ENCODE results near the gene STC2. TPM values are rescaled to one million over a fixed set of nuclear protein-coding genes. Genes with fewer than 3 reads are reported as not detected.

The STC2 gene
- total and polyA plus RNA-seq, 2 experiments from 2014 or later = 184 to 330 TPM

GRCh38 chr5:173340984-173341383 is 12.8 kb upstream of the STC2 start:
- Histone ChIP-seq H3K9ac (no peak overlapping the region), H4K20me1 (ENCODE audit: insufficient read depth) (no peaks in the 10 kb centered on the region), H3K27ac (no peak overlapping the region), H3K79me2 (ENCODE audit: insufficient read depth) (no peaks in the 10 kb centered on the region), H3K4me2 (ENCODE audit: unreplicated experiment) (no peak overlapping the region), H3K4me3 (no peak overlapping the region), H3F3A (ENCODE audit: insufficient read depth) (no peaks in the 10 kb centered on the region), H3K36me3 (ENCODE audit: low read depth) (no peaks in the 10 kb centered on the region), H3K27me3 (replicated peaks; ENCODE audit: insufficient read depth) (no peaks in the 10 kb centered on the region), H3K4me1 (ENCODE audit: insufficient read depth) (no peaks in the 10 kb centered on the region), H2AFZ (no peak overlapping the region), H3K9me3 (ENCODE audit: low read depth) (no peaks in the 10 kb centered on the region), H3K9me2 (ENCODE audit: insufficient read depth) (no peaks in the 10 kb centered on the region)
- in situ Hi-C loops (cut with MboI) = no loop called here
- TF ChIP-seq EZH2 (IDR thresholded peaks at IDR 0.05; ENCODE audit: insufficient read depth, poor library complexity, severe bottlenecking) = no peak
- DNase-seq = no peak
- WGBS, 2 experiments (ENCODE audit: low coverage in 1 of 2, low lambda C conversion rate in 2 of 2, missing lambda C conversion rate in 2 of 2) = 85 to 86% methylated on average over 6 of the region's 6 CpGs

GRCh38 chr5:173340451-173340850 is 12.2 kb upstream of the STC2 start:
- Histone ChIP-seq H3K79me2 (ENCODE audit: insufficient read depth) (no peaks in the 10 kb centered on the region), H3K4me1 (ENCODE audit: insufficient read depth) (no peaks in the 10 kb centered on the region), H3K9me2 (ENCODE audit: insufficient read depth) (no peaks in the 10 kb centered on the region), H3K9ac (no peak overlapping the region), H3K4me2 (ENCODE audit: unreplicated experiment) (no peak overlapping the region), H3K36me3 (ENCODE audit: low read depth) (no peaks in the 10 kb centered on the region), H3K9me3 (ENCODE audit: low read depth) (no peaks in the 10 kb centered on the region), H4K20me1 (ENCODE audit: insufficient read depth) (no peaks in the 10 kb centered on the region), H3K27ac (no peak overlapping the region), H3K27me3 (replicated peaks; ENCODE audit: insufficient read depth) (no peaks in the 10 kb centered on the region), H3F3A (ENCODE audit: insufficient read depth) (no peaks in the 10 kb centered on the region), H2AFZ (no peak overlapping the region), H3K4me3 (no peak overlapping the region)
- TF ChIP-seq EZH2phosphoT487 (IDR thresholded peaks at IDR 0.05; ENCODE audit: insufficient read depth, low read depth) (no peak), EZH2 (IDR thresholded peaks at IDR 0.05; ENCODE audit: insufficient read depth, poor library complexity, severe bottlenecking) (no peak)
- in situ Hi-C loops (cut with MboI) = no loop called here
- DNase-seq = no peak
- WGBS, 2 experiments (ENCODE audit: low coverage in 1 of 2, low lambda C conversion rate in 2 of 2, missing lambda C conversion rate in 2 of 2) = 84 to 86% methylated on average over 9 of the region's 9 CpGs

GRCh38 chr5:173339286-173339685 is 11.1 kb upstream of the STC2 start:
- no peak overlapping the region for H3K9ac ChIP-seq
- no peaks in the 10 kb centered on the region for H3K27me3 ChIP-seq (replicated peaks; ENCODE audit: insufficient read depth)
- no peaks in the 10 kb centered on the region for H3K36me3 ChIP-seq (ENCODE audit: low read depth)
- H3K79me2 ChIP-seq (ENCODE audit: insufficient read depth) = no peaks in the 10 kb centered on the region
- no peak overlapping the region for H3K4me2 ChIP-seq (ENCODE audit: unreplicated experiment)
- H3K9me2 ChIP-seq (ENCODE audit: insufficient read depth) = no peaks in the 10 kb centered on the region
- 83 to 86% methylated on average over 11 of the region's 11 CpGs for WGBS, 2 experiments (ENCODE audit: low coverage in 1 of 2, low lambda C conversion rate in 2 of 2, missing lambda C conversion rate in 2 of 2)
- peaks cover 10% of the 10 kb centered on the region for H3F3A ChIP-seq (ENCODE audit: insufficient read depth)
- no peak overlapping the region for H3K27ac ChIP-seq
- DNase-seq = no peak
- TF ChIP-seq EZH2 (IDR thresholded peaks at IDR 0.05; ENCODE audit: insufficient read depth, poor library complexity, severe bottlenecking) (no peak), EZH2phosphoT487 (IDR thresholded peaks at IDR 0.05; ENCODE audit: insufficient read depth, low read depth) (no peak)
- H3K4me1 ChIP-seq (ENCODE audit: insufficient read depth) = peaks cover 9% of the 10 kb centered on the region
- H3K9me3 ChIP-seq (ENCODE audit: low read depth) = no peaks in the 10 kb centered on the region
- H3K4me3 ChIP-seq = no peak overlapping the region
- no peaks in the 10 kb centered on the region for H4K20me1 ChIP-seq (ENCODE audit: insufficient read depth)
- H2AFZ ChIP-seq = no peak overlapping the region
- in situ Hi-C loops (cut with MboI) = no loop called here

GRCh38 chr5:173338380-173339015 is 10.3 kb upstream of the STC2 start:
- H3K9me2 ChIP-seq (ENCODE audit: insufficient read depth) = no peaks in the 10 kb centered on the region
- no peaks in the 10 kb centered on the region for H3K79me2 ChIP-seq (ENCODE audit: insufficient read depth)
- peaks cover 17% of the 10 kb centered on the region for H3F3A ChIP-seq (ENCODE audit: insufficient read depth)
- no peak overlapping the region for H3K4me3 ChIP-seq
- H3K4me2 ChIP-seq (ENCODE audit: unreplicated experiment) = no peak overlapping the region
- peaks cover 17% of the 10 kb centered on the region for H3K4me1 ChIP-seq (ENCODE audit: insufficient read depth)
- no peaks in the 10 kb centered on the region for H3K27me3 ChIP-seq (replicated peaks; ENCODE audit: insufficient read depth)
- no peak for DNase-seq
- H3K9ac ChIP-seq = no peak overlapping the region
- no peak for TF ChIP-seq EZH2 (IDR thresholded peaks at IDR 0.05; ENCODE audit: insufficient read depth, poor library complexity, severe bottlenecking)
- no peak for TF ChIP-seq EZH2phosphoT487 (IDR thresholded peaks at IDR 0.05; ENCODE audit: insufficient read depth, low read depth)
- WGBS, 2 experiments (ENCODE audit: low coverage in 1 of 2, low lambda C conversion rate in 2 of 2, missing lambda C conversion rate in 2 of 2) = 82 to 90% methylated on average over 9 to 10 of the region's 10 CpGs
- in situ Hi-C loops (cut with MboI) = no loop called here
- H4K20me1 ChIP-seq (ENCODE audit: insufficient read depth) = no peaks in the 10 kb centered on the region
- H2AFZ ChIP-seq = no peak overlapping the region
- H3K9me3 ChIP-seq (ENCODE audit: low read depth) = no peaks in the 10 kb centered on the region
- no peak overlapping the region for H3K27ac ChIP-seq
- H3K36me3 ChIP-seq (ENCODE audit: low read depth) = no peaks in the 10 kb centered on the region
